H9 (cell line): ENCODE data around the gene DBN1. TPM values are rescaled to one million over a fixed set of nuclear protein-coding genes. Genes with fewer than 3 reads are reported as not detected.

Experiments used
- DNase-seq: peaks from one replicate; pipeline ENCODE4 v3.0.0-alpha.2; 2017
- H2AFZ ChIP-seq: one replicate; pipeline ENCODE4 v1.6.1; 2013; ENCODE audit warnings: mild to moderate bottlenecking, low read length, control low read depth, moderate library complexity
- H2AK5ac ChIP-seq: 2 replicates; pipeline ENCODE4 v1.6.1; 2013; ENCODE audit warnings: low read length, control low read depth, mixed read lengths; ENCODE audit not compliant: insufficient read length
- H2BK120ac ChIP-seq: one replicate; pipeline ENCODE4 v1.6.1; 2013; ENCODE audit warnings: low read depth, mild to moderate bottlenecking, low read length, control low read depth, inconsistent platforms; ENCODE audit not compliant: poor library complexity, severe bottlenecking
- H2BK12ac ChIP-seq: 2 replicates; pipeline ENCODE4 v1.6.1; 2013; ENCODE audit warnings: low read length, control low read depth, mixed read lengths, low read depth; ENCODE audit not compliant: insufficient read length
- H2BK15ac ChIP-seq: 2 replicates; pipeline ENCODE4 v1.6.1; 2013; ENCODE audit warnings: low read depth, low read length, control low read depth
- H2BK20ac ChIP-seq: one replicate; pipeline ENCODE4 v1.6.1; 2013; ENCODE audit warnings: low read depth, mild to moderate bottlenecking, low read length, control low read depth, inconsistent platforms; ENCODE audit not compliant: poor library complexity, severe bottlenecking
- H2BK5ac ChIP-seq: 2 replicates; pipeline ENCODE4 v1.6.1; 2013; ENCODE audit warnings: low read length, control low read depth, mixed read lengths; ENCODE audit not compliant: insufficient read length
- H3K14ac ChIP-seq: 2 replicates; pipeline ENCODE4 v1.6.1; 2013; ENCODE audit warnings: low read length, control low read depth; ENCODE audit not compliant: insufficient read depth
- H3K18ac ChIP-seq: 2 replicates; pipeline ENCODE4 v1.6.1; 2013; ENCODE audit warnings: low read depth, mild to moderate bottlenecking, mixed read lengths, low read length, control low read depth; ENCODE audit not compliant: insufficient read length
- H3K23ac ChIP-seq: 2 replicates; pipeline ENCODE4 v1.6.1; 2013; ENCODE audit warnings: low read length, control low read depth, mixed read lengths, low read depth; ENCODE audit not compliant: insufficient read length
- H3K23me2 ChIP-seq: 2 replicates; pipeline ENCODE4 v1.6.1; 2013; ENCODE audit warnings: low read depth, mild to moderate bottlenecking, mixed read lengths, low read length, control low read depth; ENCODE audit not compliant: insufficient read length, poor library complexity, severe bottlenecking
- H3K27ac ChIP-seq: 2 replicates; pipeline ENCODE4 v1.5.1; 2013; ENCODE audit warnings: low read length, control low read depth, mixed read lengths, low read depth; ENCODE audit not compliant: insufficient read length
- H3K27me3 ChIP-seq: 2 replicates; pipeline ENCODE4 v1.6.1; 2013; ENCODE audit warnings: low read length, control low read depth, inconsistent platforms; ENCODE audit not compliant: insufficient read depth
- H3K4ac ChIP-seq: 2 replicates; pipeline ENCODE4 v1.6.1; 2013; ENCODE audit warnings: low read depth, mild to moderate bottlenecking, control low read depth, inconsistent platforms, low read length, moderate library complexity
- H3K4me1 ChIP-seq: 2 replicates; pipeline ENCODE4 v1.6.1; 2013; ENCODE audit warnings: low read length, control low read depth, inconsistent platforms; ENCODE audit not compliant: insufficient read depth
- H3K4me2 ChIP-seq: 2 replicates; pipeline ENCODE4 v1.6.1; 2013; ENCODE audit warnings: low read length, control low read depth, mixed read lengths; ENCODE audit not compliant: insufficient read length, insufficient read depth
- H3K56ac ChIP-seq: 2 replicates; pipeline ENCODE4 v1.6.1; 2013; ENCODE audit warnings: low read depth, mild to moderate bottlenecking, mixed read lengths, low read length, control low read depth; ENCODE audit not compliant: insufficient read length
- H3K79me1 ChIP-seq: 2 replicates; pipeline ENCODE4 v1.6.1; 2013; ENCODE audit warnings: low read depth, mild to moderate bottlenecking, moderate library complexity, low read length, control low read depth, inconsistent platforms; ENCODE audit not compliant: insufficient read depth, poor library complexity, severe bottlenecking
- H3K79me2 ChIP-seq: 2 replicates; pipeline ENCODE4 v1.6.1; 2013; ENCODE audit warnings: low read length, control low read depth, inconsistent platforms; ENCODE audit not compliant: insufficient read depth
- H3K9ac ChIP-seq: 2 replicates; pipeline ENCODE4 v1.6.1; 2013; ENCODE audit warnings: low read length, control low read depth, mixed read lengths; ENCODE audit not compliant: insufficient read length; ENCODE audit errors: extremely low read depth
- H3K9me3 ChIP-seq: one replicate; pipeline ENCODE4 v1.6.1; 2013; ENCODE audit warnings: low read depth, low read length, inconsistent platforms; ENCODE audit not compliant: control insufficient read depth
- H3T11ph ChIP-seq: one replicate; pipeline ENCODE4 v1.6.1; 2013; ENCODE audit warnings: mild to moderate bottlenecking, low read length, control low read depth, inconsistent platforms
- H4K20me1 ChIP-seq: one replicate; pipeline ENCODE4 v1.6.1; 2013; ENCODE audit not compliant: control insufficient read depth, insufficient read length, insufficient read depth
- H4K5ac ChIP-seq: 2 replicates; pipeline ENCODE4 v1.6.1; 2013; ENCODE audit warnings: low read depth, mild to moderate bottlenecking, mixed read lengths, low read length, control low read depth; ENCODE audit not compliant: insufficient read length
- H4K8ac ChIP-seq: replicated peaks from 2 replicates; pipeline ENCODE4 v1.6.1; 2013; ENCODE audit warnings: low read length, control low read depth, mixed read lengths, low read depth; ENCODE audit not compliant: insufficient read length
- H4K91ac ChIP-seq: 2 replicates; pipeline ENCODE4 v1.6.1; 2013; ENCODE audit warnings: low read depth, mild to moderate bottlenecking, moderate library complexity, mixed read lengths, low read length, control low read depth; ENCODE audit not compliant: insufficient read length
- H3K27ac Mint-ChIP-seq, 3 experiments: 2 replicates in 2 of 3; 3 replicates in 1 of 3; pipeline ENCODE4 v1.8.0; 2020 to 2021; ENCODE audit warnings: mixed read lengths in 3 of 3, mild to moderate bottlenecking in 1 of 3, moderate library complexity in 1 of 3
- H3K27me3 Mint-ChIP-seq: 2 replicates; pipeline ENCODE4 v1.8.0; 2021; ENCODE audit warnings: low read depth, mild to moderate bottlenecking, moderate library complexity, mixed read lengths
- H3K36me3 Mint-ChIP-seq, 3 experiments: 2 replicates in 2 of 3; 3 replicates in 1 of 3; pipeline ENCODE4 v1.8.0; 2020 to 2021; ENCODE audit warnings: low read depth in 3 of 3, mixed read lengths in 3 of 3; ENCODE audit not compliant: insufficient read depth in 1 of 3
- H3K4me1 Mint-ChIP-seq, 2 experiments: 2 replicates each; pipeline ENCODE4 v1.8.0; 2020; ENCODE audit warnings: mixed read lengths in 2 of 2
- H3K4me3 Mint-ChIP-seq, 2 experiments: 2 replicates in 1 of 2; 3 replicates in 1 of 2; pipeline ENCODE4 v1.8.0; 2020 to 2021; ENCODE audit warnings: mild to moderate bottlenecking in 2 of 2, mixed read lengths in 2 of 2, moderate library complexity in 1 of 2
- H3K9me3 Mint-ChIP-seq, 2 experiments: 2 replicates in 1 of 2; 3 replicates in 1 of 2; pipeline ENCODE4 v1.8.0; 2020; ENCODE audit warnings: mild to moderate bottlenecking in 2 of 2, mixed read lengths in 2 of 2, moderate library complexity in 1 of 2
- CTCF ChIP-seq: fragments of 200-600 bp; sonication (generic); conservative IDR thresholded peaks from 3 replicates; pipeline ENCODE4 v1.8.0; 2021; ENCODE audit warnings: antibody characterized with exemption, mild to moderate bottlenecking
- WGBS: extraction: QIAGEN DNeasy Blood & Tissue Kit; methylation state at CpG from one replicate; pipeline ENCODE4 v1.1.7; 2013; ENCODE audit warnings: missing lambda C conversion rate, low lambda C conversion rate, mixed read lengths; ENCODE audit not compliant: insufficient read length; ENCODE audit errors: extremely low coverage; 5-methylcytosine and 5-hydroxymethylcytosine counted together
- total RNA-seq: library from RNA; stranded (reverse); gene quantifications from 2 replicates; pipeline ENCODE4 v1.2.1, GENCODE V29; 2021

DBN1 gene
- total RNA-seq, 1 experiment from 2014 or later, result 340 TPM

- Mint-ChIP-seq H3K27me3 (no peaks in the 10 kb centered on the region; the same call in none of the 2 replicates), H3K27ac (peak overlapping the region in 2 of 3 experiments; percentile 76 to 83; a peak in 5 of 7 replicates), H3K9me3 (no peaks in the 10 kb centered on the region), H3K4me1 (peaks cover 0 to 3% of the 10 kb centered on the region in 2 experiments; a peak in 1 of 4 replicates), H3K4me3 (no peak overlapping the region; a peak in 1 of 5 replicates), H3K36me3 (peaks cover 31 to 80% (median 73%) of the 10 kb centered on the region in 3 experiments)
- no peaks in the 10 kb centered on the region for H3K79me2 ChIP-seq
- no peaks in the 10 kb centered on the region for H3K27me3 ChIP-seq
- no peak overlapping the region for H2BK12ac ChIP-seq
- H3K79me1 ChIP-seq, result no peaks in the 10 kb centered on the region
- H2BK15ac ChIP-seq, result no peak overlapping the region
- H2AFZ ChIP-seq, result no peak overlapping the region
- H3K56ac ChIP-seq, result no peak overlapping the region
- no peaks in the 10 kb centered on the region for H3K4me1 ChIP-seq
- H3K4ac ChIP-seq, result no peak overlapping the region
- no peak overlapping the region for H2AK5ac ChIP-seq
- no peaks in the 10 kb centered on the region for H4K20me1 ChIP-seq
- H3K23me2 ChIP-seq, result no peaks in the 10 kb centered on the region
- no peak for DNase-seq
- no peak overlapping the region for H4K91ac ChIP-seq
- no peak overlapping the region for H2BK20ac ChIP-seq
- H4K8ac ChIP-seq, result peak overlapping the region; percentile 1
- H3K18ac ChIP-seq, result no peak overlapping the region
- H3K14ac ChIP-seq, result no peak overlapping the region
- H3K27ac ChIP-seq, result no peak overlapping the region
- H3T11ph ChIP-seq, result no peak overlapping the region
- H3K9ac ChIP-seq, result no peak overlapping the region
- no peak overlapping the region for H3K23ac ChIP-seq
- H3K4me2 ChIP-seq, result no peak overlapping the region
- no peak for TF ChIP-seq CTCF
- H3K9me3 ChIP-seq, result no peaks in the 10 kb centered on the region
- H2BK120ac ChIP-seq, result no peak overlapping the region
- no peak overlapping the region for H4K5ac ChIP-seq
- WGBS, result no CpG with 5 or more reads among the region's 22 CpGs
- H2BK5ac ChIP-seq, result no peak overlapping the region
Measured at GRCh38 chr5:177483994-177484901, 10.8 kb upstream of the DBN1 start.
